Activated CD8-positive, alpha-beta memory T cell treated with anti-CD3 and anti-CD28 coated beads for 36 hours (primary cell): Measurements from ENCODE around the gene DDAH1. TPM values are rescaled to one million over a fixed set of nuclear protein-coding genes. Genes with fewer than 3 reads are reported as not detected.
"Not testable (repeated sequence)": the region's sequence is repeated elsewhere in the genome, so short reads cannot be mapped to it uniquely, and the experiment has no call there.

ENCODE experiments used
- CTCF ChIA-PET: fragments of 350-600 bp; sonication (Branson Sonifier 250); formaldehyde crosslinking; loops from one replicate; lab custom pipeline; 2021; ENCODE audit warnings: antibody characterized with exemption; lab: Charles Lee
- POLR2A ChIA-PET: fragments of 350-600 bp; sonication (Branson Sonifier 250); formaldehyde crosslinking; loops from one replicate; lab custom pipeline; 2021; ENCODE audit warnings: antibody characterized with exemption; lab: Charles Lee
- total RNA-seq, 2 experiments: library from RNA; stranded (reverse); gene quantifications; one replicate each; pipeline ENCODE4 v1.2.3, GENCODE V29; 2021

DDAH1 gene
- total RNA-seq, 2 experiments from 2014 or later = 0.04 TPM

- ChIA-PET POLR2A (no interaction called here), CTCF (no interaction called here)
These were observed 8.4 kb upstream of the DDAH1 start for GRCh38 chr1:85473390-85473789.

- ChIA-PET POLR2A (no interaction called here), CTCF (no interaction called here)
These were observed 6.6 kb upstream of the DDAH1 start for GRCh38 chr1:85471558-85471957.

GRCh38 chr1:85470130-85470529 is 5.2 kb upstream of the DDAH1 start:
- CTCF ChIA-PET = not testable (repeated sequence)

GRCh38 chr1:85467929-85468540 is 3.1 kb upstream of the DDAH1 start:
- POLR2A ChIA-PET = no interaction called here
- CTCF ChIA-PET = no interaction called here

More at GRCh38 chr1:85470130-85470529, 5.2 kb upstream of the DDAH1 start:
- POLR2A ChIA-PET = not testable (repeated sequence)

- POLR2A ChIA-PET = no interaction called here
- CTCF ChIA-PET = interaction anchor here (1.5 kb wide), 1 partner anchor 159 kb away, joined by 4 read pairs; no protein-coding TSS in a partner anchor
These were observed 2.1 kb upstream of the DDAH1 start for GRCh38 chr1:85467036-85467435.

GRCh38 chr1:85465786-85466134 is 801 bp upstream of the DDAH1 start:
- POLR2A ChIA-PET = no interaction called here
- CTCF ChIA-PET = no interaction called here

- POLR2A ChIA-PET = no interaction called here
- CTCF ChIA-PET = no interaction called here
These were observed 361 bp downstream of the DDAH1 start for GRCh38 chr1:85464497-85465098.

GRCh38 chr1:85463731-85464496 is 1.0 kb downstream of the DDAH1 start:
- POLR2A ChIA-PET = no interaction called here
- CTCF ChIA-PET = no interaction called here

GRCh38 chr1:85462931-85463649 is 1.9 kb downstream of the DDAH1 start:
- POLR2A ChIA-PET = no interaction called here
- CTCF ChIA-PET = no interaction called here

GRCh38 chr1:85461216-85461918 is 3.6 kb downstream of the DDAH1 start:
- POLR2A ChIA-PET = no interaction called here
- CTCF ChIA-PET = no interaction called here

GRCh38 chr1:85460555-85461088 is 4.3 kb downstream of the DDAH1 start:
- POLR2A ChIA-PET = no interaction called here
- CTCF ChIA-PET = no interaction called here

GRCh38 chr1:85459290-85459689 is 5.7 kb downstream of the DDAH1 start:
- POLR2A ChIA-PET = no interaction called here
- CTCF ChIA-PET = no interaction called here

- ChIA-PET POLR2A (no interaction called here), CTCF (no interaction called here)
These were observed 10.7 kb downstream of the DDAH1 start for GRCh38 chr1:85454214-85454613.

- ChIA-PET POLR2A (no interaction called here), CTCF (no interaction called here)
These were observed 11.2 kb downstream of the DDAH1 start for GRCh38 chr1:85453640-85454194.

- ChIA-PET POLR2A (no interaction called here), CTCF (interaction anchor here (0.6 kb wide), 1 partner anchor 265 kb away, joined by 3 read pairs; no protein-coding TSS in a partner anchor)
These were observed 12.0 kb downstream of the DDAH1 start for GRCh38 chr1:85452948-85453347.

- ChIA-PET POLR2A (no interaction called here), CTCF (no interaction called here)
These were observed 13.6 kb downstream of the DDAH1 start for GRCh38 chr1:85451236-85451830.

GRCh38 chr1:85450832-85451231 is 14.1 kb downstream of the DDAH1 start:
- ChIA-PET POLR2A (no interaction called here), CTCF (no interaction called here)

GRCh38 chr1:85449356-85449755 is 15.6 kb downstream of the DDAH1 start:
- POLR2A ChIA-PET = no interaction called here
- CTCF ChIA-PET = no interaction called here

- ChIA-PET CTCF (no interaction called here), POLR2A (no interaction called here)
These were observed 16.6 kb downstream of the DDAH1 start for GRCh38 chr1:85448358-85448757.
